K562 (cell line): ENCODE results near the gene IGF1R.

Experiments used
- CTCF ChIP-seq, 3 experiments: IDR thresholded peaks in 2 of 3; conservative IDR thresholded peaks in 1 of 3; 2 replicates each; pipeline ENCODE4 v1.5.1; 2011 to 2012; ENCODE audit warnings: low read length in 3 of 3, mild to moderate bottlenecking in 3 of 3, control low read depth in 2 of 3, improper control_type of control experiment in 1 of 3, inconsistent platforms in 1 of 3, low read depth in 1 of 3, mixed read lengths in 1 of 3, moderate library complexity in 1 of 3; ENCODE audit not compliant: insufficient read depth in 2 of 3
- IRF2 ChIP-seq: sonication (generic); formaldehyde crosslinking; IDR thresholded peaks from 2 replicates; pipeline ENCODE4 v1.8.1; 2022; ENCODE audit warnings: mild to moderate bottlenecking, missing genetic modification reagents
- NCOA2 ChIP-seq, 2 experiments: fragments of 450-650 bp; IDR thresholded peaks; 2 replicates each; pipeline ENCODE4 v1.6.1; 2018; ENCODE audit warnings: mild to moderate bottlenecking in 2 of 2, moderate library complexity in 1 of 2; ENCODE audit not compliant: partially characterized antibody in 2 of 2
- PHF21A ChIP-seq: fragments of 450-650 bp; IDR thresholded peaks from 2 replicates; pipeline ENCODE4 v1.6.1; 2017; ENCODE audit warnings: low read depth, borderline replicate concordance
- POLR2AphosphoS2 ChIP-seq: IDR thresholded peaks from 2 replicates; pipeline ENCODE4 v1.6.1; 2012; ENCODE audit warnings: low read length, improper control_type of control experiment
- RCOR1 ChIP-seq, 2 experiments: IDR thresholded peaks; 2 replicates each; pipeline ENCODE4 v1.6.1; 2012; ENCODE audit warnings: low read depth in 2 of 2, low read length in 2 of 2, borderline replicate concordance in 1 of 2, improper control_type of control experiment in 1 of 2
- SIN3B ChIP-seq: fragments of 450-650 bp; IDR thresholded peaks from 2 replicates; pipeline ENCODE4 v1.6.1; 2017; ENCODE audit warnings: low read depth, mild to moderate bottlenecking, moderate library complexity
- ZNF12 ChIP-seq: sonication (generic); formaldehyde crosslinking; IDR thresholded peaks from 2 replicates; pipeline ENCODE4 v1.4.0; 2020; ENCODE audit warnings: mild to moderate bottlenecking, missing genetic modification reagents
- ZNF274 ChIP-seq: IDR thresholded peaks from 2 replicates; pipeline ENCODE4 v1.6.1; 2011; ENCODE audit warnings: low read depth, mild to moderate bottlenecking, low read length, moderate library complexity, borderline replicate concordance
- ZNF384 ChIP-seq: IDR thresholded peaks from 2 replicates; pipeline ENCODE4 v1.6.1; 2012; ENCODE audit warnings: low read depth, low read length, improper control_type of control experiment
- TF ChIP-seq, protein P1 (sequence below): sonication (generic); formaldehyde crosslinking; IDR thresholded peaks from 2 replicates; pipeline ENCODE4 v1.8.1; 2022; ENCODE audit warnings: missing genetic modification reagents
- TF ChIP-seq, protein P2 (sequence below): sonication (generic); formaldehyde crosslinking; IDR thresholded peaks from 2 replicates; pipeline ENCODE4 v1.5.0; 2020; ENCODE audit warnings: missing genetic modification reagents

DNA sequence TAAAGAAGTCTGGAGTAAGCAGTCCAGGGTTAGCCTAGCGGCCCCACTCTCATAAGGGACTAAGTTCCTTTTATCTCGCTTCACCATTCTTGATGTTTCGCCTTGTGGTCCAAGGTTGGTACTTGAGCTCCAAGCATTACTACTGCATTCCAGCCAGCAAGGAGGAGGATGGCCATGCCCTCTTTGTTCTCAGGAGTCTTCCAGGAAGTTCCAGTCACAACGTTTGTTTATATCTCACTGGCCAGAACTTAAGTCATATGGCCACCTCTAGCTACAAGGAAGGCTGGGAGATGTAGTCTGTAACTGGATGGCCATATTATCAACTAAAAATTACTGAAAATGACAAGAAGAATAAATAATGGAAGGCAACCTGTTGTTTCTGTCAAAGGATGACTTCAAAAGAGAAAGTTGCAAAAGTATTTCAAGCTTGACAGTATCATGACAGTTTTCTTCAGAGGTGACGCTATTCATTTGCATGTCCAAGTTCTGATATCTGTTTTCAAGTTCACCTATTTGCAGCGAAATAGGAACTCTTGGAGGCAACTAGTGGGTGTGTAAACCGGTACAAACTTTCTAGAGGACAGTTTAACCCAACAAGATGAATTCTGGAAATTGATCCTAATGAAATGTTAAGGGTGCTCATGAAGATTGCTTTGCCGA is 240.6 kb downstream of the IGF1R start:
- TF ChIP-seq, protein P1, sequence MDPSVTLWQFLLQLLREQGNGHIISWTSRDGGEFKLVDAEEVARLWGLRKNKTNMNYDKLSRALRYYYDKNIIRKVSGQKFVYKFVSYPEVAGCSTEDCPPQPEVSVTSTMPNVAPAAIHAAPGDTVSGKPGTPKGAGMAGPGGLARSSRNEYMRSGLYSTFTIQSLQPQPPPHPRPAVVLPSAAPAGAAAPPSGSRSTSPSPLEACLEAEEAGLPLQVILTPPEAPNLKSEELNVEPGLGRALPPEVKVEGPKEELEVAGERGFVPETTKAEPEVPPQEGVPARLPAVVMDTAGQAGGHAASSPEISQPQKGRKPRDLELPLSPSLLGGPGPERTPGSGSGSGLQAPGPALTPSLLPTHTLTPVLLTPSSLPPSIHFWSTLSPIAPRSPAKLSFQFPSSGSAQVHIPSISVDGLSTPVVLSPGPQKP (CRISPR knock-in tag) = no peak
- TF ChIP-seq NCOA2 (IDR thresholded peaks at IDR 0.05; ENCODE audit: partially characterized antibody in 2 of 2) (no peak), ZNF274 (no peak), ZNF384 (no peak), CTCF (IDR thresholded peaks at IDR 0.05 in 2 of 3, conservative IDR thresholded peaks at IDR 0.05 in 1 of 3; ENCODE audit: insufficient read depth in 2 of 3, low read depth in 1 of 3, low read length in 3 of 3) (no peak), RCOR1 (IDR thresholded peaks at IDR 0.05; ENCODE audit: borderline replicate concordance in 1 of 2, low read depth in 2 of 2, low read length in 2 of 2) (no peak), SIN3B (no peak), IRF2 (CRISPR knock-in tag) (no peak), ZNF12 (CRISPR knock-in tag) (no peak), POLR2AphosphoS2 (no peak), PHF21A (no peak)
- TF ChIP-seq, protein P2, sequence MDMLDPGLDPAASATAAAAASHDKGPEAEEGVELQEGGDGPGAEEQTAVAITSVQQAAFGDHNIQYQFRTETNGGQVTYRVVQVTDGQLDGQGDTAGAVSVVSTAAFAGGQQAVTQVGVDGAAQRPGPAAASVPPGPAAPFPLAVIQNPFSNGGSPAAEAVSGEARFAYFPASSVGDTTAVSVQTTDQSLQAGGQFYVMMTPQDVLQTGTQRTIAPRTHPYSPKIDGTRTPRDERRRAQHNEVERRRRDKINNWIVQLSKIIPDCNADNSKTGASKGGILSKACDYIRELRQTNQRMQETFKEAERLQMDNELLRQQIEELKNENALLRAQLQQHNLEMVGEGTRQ (CRISPR knock-in tag) = no peak
